GM19438 (cell line): ENCODE data around the gene ZNF30.
"Not testable (repeated sequence)": the region's sequence is repeated elsewhere in the genome, so short reads cannot be mapped to it uniquely, and the experiment has no call there.

Experiments used
- ATAC-seq: cut with Tn5 transposase; IDR thresholded peaks from one replicate; pipeline ENCODE4 v1.9.1; 2021; ENCODE audit warnings: low read depth; ENCODE audit not compliant: unreplicated experiment

Gene ZNF30

GRCh38 chr19:34960103-34960805 lies 33.6 kb downstream of the ZNF30 start:
- no peak for ATAC-seq

DNA sequence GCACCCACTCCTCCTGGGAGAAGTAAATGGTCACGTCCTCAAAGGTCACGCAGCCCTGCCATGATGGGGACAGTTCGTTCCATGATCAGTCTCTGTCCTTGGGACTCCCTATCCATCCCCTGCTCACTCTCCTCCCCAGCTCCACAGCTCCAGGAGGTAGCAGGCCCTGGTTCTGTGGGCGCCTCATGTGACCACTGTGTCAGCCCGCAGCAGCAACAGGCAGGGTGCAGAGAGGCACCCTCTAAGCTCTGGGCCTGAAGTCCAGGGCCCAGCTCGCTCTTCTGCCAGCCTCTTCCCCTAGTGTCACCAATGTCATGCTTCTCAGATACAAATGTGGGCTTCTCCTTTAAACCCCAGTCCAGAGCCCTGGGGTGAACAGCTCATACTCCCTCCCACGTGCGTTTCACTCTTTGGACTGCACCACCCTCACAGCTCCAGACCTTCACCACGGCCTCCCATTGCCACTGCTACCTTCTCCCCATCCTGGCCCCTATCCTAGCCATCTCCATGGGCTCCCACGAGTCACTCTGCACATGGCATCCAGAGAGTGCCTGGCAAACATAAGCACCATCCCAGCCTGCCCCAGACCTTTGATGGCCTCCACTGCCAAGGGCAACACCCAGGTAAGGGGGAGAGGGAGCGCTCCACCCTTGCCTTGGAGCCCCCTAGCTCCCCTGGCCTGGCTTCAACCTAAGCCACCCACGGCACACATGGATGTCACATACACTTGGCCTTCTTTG lies 34.4 kb downstream of the ZNF30 start:
- no peak for ATAC-seq

- ATAC-seq: no peak
These were observed 35.3 kb downstream of the ZNF30 start for GRCh38 chr19:34961775-34962686.

DNA sequence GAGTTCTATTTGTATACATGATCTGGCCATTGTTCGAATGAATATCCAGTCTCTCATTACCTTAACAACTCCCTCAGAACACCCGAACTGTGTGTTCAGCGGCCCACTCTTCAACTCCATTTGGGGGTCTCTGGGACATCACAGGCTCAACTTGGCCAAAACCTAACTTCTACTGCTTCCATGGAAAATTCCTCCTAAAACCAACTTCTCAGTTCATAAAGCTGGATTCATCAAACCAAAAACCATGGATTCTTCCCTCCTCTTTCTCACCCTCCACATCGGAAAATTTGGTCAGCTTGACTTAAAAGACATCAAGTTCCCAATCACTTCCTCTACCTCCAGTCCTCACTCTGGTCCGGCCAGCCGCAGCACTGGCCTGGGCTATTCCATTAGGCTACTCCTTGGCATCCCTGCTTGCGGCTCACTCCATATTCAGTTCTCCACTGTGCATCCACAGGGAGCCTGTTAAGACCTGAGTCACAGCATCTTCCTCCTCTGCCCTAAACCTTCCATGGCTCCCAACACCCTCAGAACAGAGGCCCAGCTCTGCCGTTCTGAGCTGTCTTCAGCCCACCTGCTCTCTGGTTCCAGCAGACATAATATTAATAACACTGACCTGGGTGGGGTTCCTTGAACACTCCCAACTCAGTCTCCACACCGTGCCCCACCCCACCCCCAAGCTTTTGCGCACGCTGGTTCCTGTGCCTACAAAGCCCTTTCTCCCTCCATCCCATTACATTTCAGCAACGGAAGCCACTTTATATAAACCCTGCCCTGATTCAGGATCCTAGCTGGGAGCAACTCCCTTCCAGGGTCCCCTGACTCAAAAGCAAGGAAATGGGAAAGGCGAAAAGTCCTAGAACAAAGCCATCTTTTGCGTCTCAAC lies 36.2 kb downstream of the ZNF30 start:
- ATAC-seq: no peak

DNA sequence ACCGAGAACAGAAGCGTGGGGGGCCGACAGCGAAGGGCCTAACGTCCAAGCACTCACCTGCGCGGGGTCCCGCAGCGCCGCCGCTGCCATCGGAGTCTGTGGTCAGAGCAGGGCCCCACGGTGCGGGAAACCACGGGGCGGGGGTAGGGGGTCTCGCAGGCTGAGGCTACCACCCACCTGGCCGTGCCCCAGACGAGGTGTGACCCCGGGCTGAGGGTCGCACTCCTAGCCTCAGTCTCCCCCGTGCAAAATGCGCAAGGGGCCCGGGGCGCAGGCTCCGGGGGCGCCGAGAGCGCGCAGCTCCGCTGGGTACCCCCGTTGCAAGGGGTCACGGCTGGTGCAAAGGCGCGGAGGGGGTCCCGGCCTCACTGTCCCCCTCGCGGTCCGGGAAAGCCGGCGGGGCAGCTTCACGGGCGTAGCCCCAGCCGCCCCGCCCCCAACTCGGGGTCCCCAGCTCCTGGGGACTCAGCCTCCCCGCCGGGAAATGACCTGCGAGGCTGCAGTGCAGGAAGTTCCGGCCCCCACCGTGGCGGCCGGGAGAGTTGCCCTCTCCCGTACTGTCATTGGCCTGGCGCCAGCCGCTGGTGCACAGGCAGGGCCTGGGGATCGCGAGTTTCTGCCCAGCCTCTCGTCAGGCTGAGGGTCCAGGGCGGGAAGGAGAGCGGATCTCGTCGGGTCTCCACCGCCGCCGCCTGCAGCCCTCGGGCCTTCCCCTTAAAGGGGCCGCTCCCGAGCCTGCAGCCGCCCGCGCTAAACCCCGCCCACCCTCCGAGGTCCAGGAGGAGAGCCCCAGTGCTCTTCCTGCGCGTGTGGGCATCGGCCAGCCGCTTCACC lies 37.1 kb downstream of the ZNF30 start, which contains the start of gene ZNF792:
TSS of gene ZNF792 (minus strand) at position 657 of the 834 bp plus-strand sequence. CDS start at position 90, 567 bp downstream.
- peak; percentile 80 for ATAC-seq

- no peak for ATAC-seq
These were observed 37.9 kb downstream of the ZNF30 start for GRCh38 chr19:34964598-34964997.

- not testable (repeated sequence) for ATAC-seq
These were observed 38.8 kb downstream of the ZNF30 start for GRCh38 chr19:34965505-34965904.

DNA sequence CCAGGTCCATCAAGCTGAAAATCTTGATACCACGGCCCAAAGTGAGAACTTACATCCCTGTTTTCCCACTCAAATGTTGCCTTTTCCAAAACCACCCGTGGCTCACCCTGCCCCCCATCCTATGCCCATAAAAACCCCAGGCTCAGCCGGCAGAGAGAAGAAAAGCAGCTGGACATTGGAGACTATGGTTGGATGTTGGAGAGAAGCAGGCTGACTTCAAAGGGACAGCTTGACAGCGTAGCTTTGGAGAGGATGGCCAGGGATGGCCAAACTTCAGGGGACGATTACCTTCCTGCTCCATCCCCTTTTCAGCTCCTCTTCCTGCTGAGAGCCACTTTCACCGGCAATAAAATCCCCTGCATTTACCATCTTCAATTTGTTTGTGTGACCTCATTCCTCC lies 40.8 kb downstream of the ZNF30 start:
- no peak for ATAC-seq

DNA sequence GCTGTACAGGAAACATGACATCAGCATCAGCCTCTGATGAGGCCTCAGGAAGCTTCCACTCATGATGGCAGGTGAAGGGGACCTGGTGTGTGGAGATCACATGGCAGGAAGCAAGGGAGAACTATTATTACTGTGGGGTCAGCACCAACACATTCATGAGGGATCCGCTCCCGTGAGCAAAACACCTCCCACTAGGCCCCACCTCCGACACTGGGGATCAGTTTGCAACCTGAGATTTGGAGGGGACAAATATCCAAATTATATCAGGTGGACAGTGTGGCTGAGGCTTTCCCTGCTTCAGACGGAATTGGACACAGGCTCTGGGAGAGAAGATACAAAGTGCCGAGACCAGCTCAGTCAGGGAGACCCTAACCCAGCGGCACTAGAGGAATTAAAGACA lies 43.0 kb downstream of the ZNF30 start:
- ATAC-seq: no peak

- ATAC-seq: not testable (repeated sequence)
These were observed 43.6 kb downstream of the ZNF30 start for GRCh38 chr19:34970185-34970780.

DNA sequence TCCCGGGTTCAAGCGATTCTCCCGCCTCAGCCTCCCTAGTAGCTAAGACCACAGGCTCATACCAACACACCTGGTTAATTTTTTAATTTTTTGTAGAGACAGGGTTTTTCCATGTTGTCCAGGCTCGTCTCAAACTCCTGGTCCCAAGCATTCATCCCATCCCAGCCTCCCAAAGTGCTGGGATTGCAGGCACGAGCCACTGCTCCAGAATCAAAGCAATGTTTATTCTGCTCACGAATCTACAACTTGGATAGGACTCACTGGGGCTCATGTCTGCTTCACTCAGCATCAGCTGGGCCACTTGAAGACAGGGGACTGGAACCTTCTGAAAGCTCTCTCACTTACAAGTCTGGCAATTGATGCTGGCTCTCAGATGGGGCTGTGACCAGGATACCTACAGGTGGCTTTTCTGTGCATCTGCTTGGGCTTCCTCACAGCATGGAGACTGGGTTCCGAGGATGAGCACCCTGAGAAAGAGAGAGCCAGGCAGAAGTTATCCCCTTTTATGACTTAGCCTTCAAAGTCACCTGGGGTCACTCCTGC lies 45.5 kb downstream of the ZNF30 start:
- ATAC-seq: no peak

GRCh38 chr19:34974646-34975045 lies 47.9 kb downstream of the ZNF30 start:
- ATAC-seq: no peak

DNA sequence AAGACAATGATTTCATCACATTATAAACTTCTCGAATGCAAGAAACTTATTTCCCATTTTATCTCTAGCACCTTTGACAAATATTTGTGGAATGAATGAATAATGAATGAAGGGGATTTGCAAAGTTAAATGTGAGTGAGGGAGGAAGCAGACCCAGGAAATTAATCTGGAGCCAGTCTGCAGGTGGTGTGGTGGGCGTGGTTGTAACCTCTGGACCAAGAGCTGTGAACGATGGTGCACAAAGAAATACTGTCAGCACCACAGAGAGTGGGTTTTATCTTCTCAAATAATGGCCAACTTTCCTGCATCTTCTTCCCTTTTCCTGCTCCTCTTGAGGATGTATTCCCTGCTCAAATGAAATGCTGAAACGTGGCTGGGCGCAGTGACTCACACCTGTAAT lies 48.4 kb downstream of the ZNF30 start:
- ATAC-seq: no peak

- no peak for ATAC-seq
These were observed 49.9 kb downstream of the ZNF30 start for GRCh38 chr19:34976611-34977010.

DNA sequence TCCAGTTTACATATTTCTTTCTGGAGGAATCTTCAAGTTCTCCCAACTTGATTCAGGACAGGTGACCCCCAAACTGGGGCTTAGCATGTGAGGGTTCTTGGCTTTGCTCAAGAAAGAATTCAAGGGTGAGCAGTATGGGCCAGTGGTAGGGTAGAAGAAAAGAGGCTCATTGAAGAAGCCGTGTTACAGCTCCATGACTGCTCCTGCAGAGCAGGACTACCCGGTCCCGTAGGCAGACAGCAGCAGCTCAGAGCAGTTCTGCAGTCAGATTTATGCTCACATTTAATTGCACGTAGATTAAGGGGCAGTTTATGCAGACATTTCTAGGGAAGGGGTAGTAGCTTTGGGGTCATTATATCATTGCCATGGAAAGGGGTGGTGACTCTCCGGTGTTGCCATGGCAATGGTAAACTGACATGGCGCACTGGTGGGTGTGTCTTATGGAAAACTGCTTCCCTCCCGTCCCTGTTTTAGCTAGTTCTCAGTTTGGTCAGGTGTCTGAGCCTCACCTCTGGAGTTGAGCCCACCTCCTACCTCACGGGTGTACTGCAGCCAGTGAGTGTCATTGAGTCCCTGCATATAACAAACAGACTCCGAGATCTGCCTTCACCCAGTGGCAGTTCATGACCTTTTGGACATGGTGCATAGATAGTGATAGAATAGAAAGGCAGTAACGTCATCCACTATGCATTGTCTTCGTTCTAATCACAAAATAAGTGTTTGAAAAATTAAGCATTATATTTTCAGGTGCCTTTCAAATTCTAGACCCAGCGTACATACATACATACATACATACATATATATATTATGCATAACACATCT lies 53.3 kb downstream of the ZNF30 start:
- no peak for ATAC-seq

DNA sequence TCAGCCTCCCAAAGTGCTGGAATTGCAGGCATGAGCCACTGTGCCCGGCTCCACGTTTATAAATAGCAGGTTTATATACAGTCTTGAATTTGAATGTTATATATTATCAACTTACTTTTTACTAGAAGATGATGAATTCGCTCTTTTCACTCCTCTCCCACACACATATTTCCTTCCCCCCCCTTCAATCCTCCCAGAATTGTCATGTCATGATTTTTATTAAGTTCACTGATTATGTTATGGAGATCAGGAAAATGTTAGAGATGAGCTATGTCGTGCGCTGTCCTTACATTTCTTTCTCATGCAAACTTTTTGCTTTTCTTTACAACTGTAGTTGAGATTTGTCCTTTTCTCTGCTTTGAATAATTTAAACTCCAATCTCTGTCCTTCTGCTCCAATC lies 55.6 kb downstream of the ZNF30 start:
- no peak for ATAC-seq

DNA sequence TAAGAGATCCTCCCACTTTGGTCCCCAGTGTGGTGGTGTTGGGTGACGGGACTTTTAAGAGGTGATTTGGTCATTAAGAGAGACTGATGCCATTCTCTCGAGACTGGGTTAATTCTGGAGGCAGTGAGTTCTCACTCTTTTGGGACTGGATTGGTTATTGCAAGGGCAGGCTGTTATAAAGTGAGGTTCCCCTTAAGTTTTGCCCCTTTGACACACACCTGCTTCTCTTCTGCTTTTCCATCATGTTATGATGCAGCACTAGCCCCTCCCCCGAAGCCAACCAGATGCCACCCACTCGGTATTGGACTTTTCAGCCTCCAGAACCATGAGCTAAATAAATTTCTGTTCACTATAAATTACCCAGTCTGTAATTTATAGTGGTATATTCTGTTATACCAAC lies 57.1 kb downstream of the ZNF30 start:
- no peak for ATAC-seq

GRCh38 chr19:34984287-34984686 lies 57.6 kb downstream of the ZNF30 start:
- ATAC-seq: no peak
